ENCODE results near the gene CDKN1A. TPM values are rescaled to one million over a fixed set of nuclear protein-coding genes. Genes with fewer than 3 reads are reported as not detected.

The CDKN1A gene
- total RNA-seq, 1 experiment from 2014 or later = 17.4 TPM

GRCh38 chr6:36636283-36636682 lies 42.2 kb upstream of the CDKN1A start:
- Histone ChIP-seq H3K23me2 (ENCODE audit: insufficient read length, low read depth, low read length, poor library complexity, severe bottlenecking) (no peaks in the 10 kb centered on the region), H4K5ac (ENCODE audit: insufficient read length, low read depth, low read length) (no peak overlapping the region), H2BK12ac (ENCODE audit: insufficient read length, low read depth, low read length) (no peak overlapping the region), H4K8ac (replicated peaks; ENCODE audit: insufficient read length, low read depth, low read length) (no peak overlapping the region), H3K4me1 (ENCODE audit: insufficient read depth, low read length) (no peaks in the 10 kb centered on the region), H2BK15ac (ENCODE audit: low read depth, low read length) (no peak overlapping the region), H3K9ac (ENCODE audit: extremely low read depth, insufficient read length, low read length) (no peak overlapping the region), H3K4me2 (ENCODE audit: insufficient read depth, insufficient read length, low read length) (no peak overlapping the region), H3K27ac (ENCODE audit: insufficient read length, low read depth, low read length) (no peak overlapping the region), H3K14ac (ENCODE audit: insufficient read depth, low read length) (no peak overlapping the region), H3K79me1 (ENCODE audit: insufficient read depth, low read depth, low read length, poor library complexity, severe bottlenecking) (no peaks in the 10 kb centered on the region), H4K20me1 (ENCODE audit: control insufficient read depth, insufficient read depth, insufficient read length) (no peaks in the 10 kb centered on the region), H3K18ac (ENCODE audit: insufficient read length, low read depth, low read length) (no peak overlapping the region), H3T11ph (ENCODE audit: low read length) (no peak overlapping the region), H3K9me3 (ENCODE audit: control insufficient read depth, low read depth, low read length) (no peaks in the 10 kb centered on the region), H2BK120ac (ENCODE audit: low read depth, low read length, poor library complexity, severe bottlenecking) (no peak overlapping the region), H3K79me2 (ENCODE audit: insufficient read depth, low read length) (no peaks in the 10 kb centered on the region), H3K4ac (ENCODE audit: low read depth, low read length) (no peak overlapping the region), H2BK20ac (ENCODE audit: low read depth, low read length, poor library complexity, severe bottlenecking) (no peak overlapping the region), H3K23ac (ENCODE audit: insufficient read length, low read depth, low read length) (no peak overlapping the region), H2BK5ac (ENCODE audit: insufficient read length, low read length) (no peak overlapping the region), H2AK5ac (ENCODE audit: insufficient read length, low read length) (no peak overlapping the region), H4K91ac (ENCODE audit: insufficient read length, low read depth, low read length) (no peak overlapping the region), H2AFZ (ENCODE audit: low read length) (no peak overlapping the region), H3K56ac (ENCODE audit: insufficient read length, low read depth, low read length) (no peak overlapping the region), H3K27me3 (ENCODE audit: insufficient read depth, low read length) (no peaks in the 10 kb centered on the region)
- WGBS (ENCODE audit: extremely low coverage, insufficient read length, low lambda C conversion rate) = no CpG with 5 or more reads among the region's 5 CpGs
- H3K4me1 Mint-ChIP-seq = peaks cover 13 to 15% of the 10 kb centered on the region in 2 experiments
- H3K27me3 Mint-ChIP-seq (ENCODE audit: low read depth) = peaks cover under 1% of the 10 kb centered on the region
- no peak overlapping the region; a peak in 1 of 7 replicates for H3K27ac Mint-ChIP-seq
- no peak for DNase-seq
- no peak for TF ChIP-seq CTCF (conservative IDR thresholded peaks at IDR 0.05)
- H3K4me3 Mint-ChIP-seq = no peak overlapping the region; a peak in 1 of 5 replicates
- no peaks in the 10 kb centered on the region; a peak in 1 of 5 replicates for H3K9me3 Mint-ChIP-seq
- H3K36me3 Mint-ChIP-seq (ENCODE audit: insufficient read depth in 1 of 3, low read depth in 3 of 3) = no peaks in the 10 kb centered on the region

All from H9 (cell line).